Measurements from ENCODE around the gene CCDC28B. TPM values are rescaled to one million over a fixed set of nuclear protein-coding genes. Genes with fewer than 3 reads are reported as not detected.
A peak's percentile ranks its signal among the peaks of the same experiment; 100 is the strongest.

The CCDC28B gene
- total and polyA plus RNA-seq, 2 donors (not counting 3 experiments of a cell fraction or from before 2014, with no cell fraction given) = 12.0 to 19.1 TPM

DNA sequence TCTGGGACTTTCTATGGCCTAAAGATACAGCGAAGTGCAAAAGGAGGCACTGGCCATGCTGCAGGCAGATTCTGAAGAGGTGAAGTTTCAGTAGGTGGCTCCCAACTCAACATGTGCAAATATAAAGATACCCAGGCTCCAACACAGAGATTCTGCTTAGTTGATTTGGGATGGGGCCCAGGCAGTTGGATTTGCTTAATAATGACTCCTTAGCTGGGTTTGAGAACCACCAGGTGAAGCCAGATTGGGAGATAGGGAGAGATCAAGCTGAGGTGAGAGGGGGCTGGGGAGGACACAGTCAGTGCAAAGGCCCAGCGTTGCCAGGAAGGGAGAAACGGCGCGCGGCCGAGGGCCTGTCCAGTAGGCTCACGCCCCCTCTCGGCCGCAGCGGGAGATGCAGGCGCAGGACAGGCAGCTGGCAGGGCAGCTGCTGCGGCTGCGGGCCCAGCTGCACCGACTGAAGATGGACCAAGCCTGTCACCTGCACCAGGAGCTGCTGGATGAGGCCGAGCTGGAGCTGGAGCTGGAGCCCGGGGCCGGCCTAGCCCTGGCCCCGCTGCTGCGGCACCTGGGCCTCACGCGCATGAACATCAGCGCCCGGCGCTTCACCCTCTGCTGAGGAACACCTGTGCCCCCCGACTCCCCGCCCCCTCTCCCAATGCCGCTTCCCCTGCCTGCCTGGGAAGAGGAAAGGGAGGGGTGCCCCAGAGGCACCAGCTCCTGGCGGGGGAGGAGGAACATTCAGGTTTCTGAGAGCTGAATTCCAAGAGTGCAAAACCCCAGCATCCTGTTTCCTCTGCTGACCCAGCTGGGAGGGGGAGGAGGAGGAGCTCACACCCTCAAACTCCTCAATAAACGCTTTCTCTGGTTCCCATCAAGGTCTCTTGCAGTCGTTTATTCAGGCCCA is 47.8 kb downstream of the CCDC28B start:
- no peaks in the 10 kb centered on the region for H3K9me3 ChIP-seq (replicated peaks; ENCODE audit: control insufficient read depth, insufficient read depth, low read length)
- H3K27me3 ChIP-seq (ENCODE audit: control insufficient read depth in 2 of 2, insufficient read depth in 2 of 2, low read length in 2 of 2) = no peaks in the 10 kb centered on the region
- peak overlapping the region; percentile 60 for H3K27ac ChIP-seq (ENCODE audit: insufficient read depth, low read depth, low read length)
- H4K20me1 ChIP-seq (replicated peaks; ENCODE audit: control insufficient read depth, extremely low read depth, insufficient read depth, low read length) = no peaks in the 10 kb centered on the region
- BruUV-seq (replicated peaks) = no TSS peak
- POLR2A ChIA-PET = interaction anchor here (0.8 to 2.9 kb wide), 2 partner anchors 43 to 88 kb away, joined by 3 to 16 read pairs; partner anchors contain the start of genes HDAC1 and MARCKSL1
- peak; percentile 74 for DNase-seq (ENCODE audit: low read depth, low spot score)
- peak; percentile 89 for FAIRE-seq
- no peaks in the 10 kb centered on the region for H3K9me1 ChIP-seq (replicated peaks; ENCODE audit: control insufficient read depth, extremely low read depth, insufficient read depth, low read length)
- CTCF ChIA-PET = interaction anchor here (0.6 to 6.3 kb wide), 29 partner anchors 11 to 175 kb away, joined by 3 to 73 read pairs (median 5); partner anchors contain the start of genes EIF3I, HDAC1, MARCKSL1 and TMEM234
- intact Hi-C loops (cut with micrococcal nuclease) (loop anchor here (1.0 to 2.0 kb wide), 3 partner anchors 26 to 87 kb away; partner anchors contain the start of genes EIF3I and TMEM234), dilution Hi-C loops (cut with MboI; ENCODE audit: extremely low pct_ligation_motif_present, low sequenced_read_pairs) (no loop called here)
- H3K36me3 ChIP-seq (ENCODE audit: control insufficient read depth in 2 of 2, extremely low read depth in 1 of 2, insufficient read depth in 2 of 2, low read length in 2 of 2) = no peaks in the 10 kb centered on the region
- no peak overlapping the region for H3K9ac ChIP-seq (replicated peaks; ENCODE audit: extremely low read depth, insufficient read depth, low read length)
- H2AFZ ChIP-seq (ENCODE audit: low read depth, low read length) = peak overlapping the region; percentile 21
- H3K4me3 ChIP-seq (replicated peaks in 1 of 3; ENCODE audit: insufficient read depth in 1 of 3, low read depth in 1 of 3, low read length in 3 of 3) = peak overlapping the region in 1 of 3 experiments; percentile 29
- H3K79me2 ChIP-seq (ENCODE audit: control insufficient read depth, insufficient read depth, low read length) = no peaks in the 10 kb centered on the region
- peak overlapping the region; percentile 73 for H3K4me2 ChIP-seq (ENCODE audit: insufficient read depth, low read length)
- H3K4me1 ChIP-seq (ENCODE audit: control insufficient read depth, extremely low read depth, insufficient read depth, low read length) = peaks cover 47% of the 10 kb centered on the region
- TF ChIP-seq GATA2 (IDR thresholded peaks at IDR 0.05; ENCODE audit: insufficient read depth, insufficient read length, low read depth, low read length) = no peak
- TF ChIP-seq CTCF (IDR thresholded peaks at IDR 0.05; ENCODE audit: extremely low read depth in 1 of 2, insufficient read depth in 1 of 2, low read depth in 1 of 2, low read length in 2 of 2) = peak; percentile 96 to 98
- no peak for TF ChIP-seq FOS (IDR thresholded peaks at IDR 0.05; ENCODE audit: borderline replicate concordance, insufficient read depth, low read length)
- peak; percentile 22 for TF ChIP-seq EZH2 (IDR thresholded peaks at IDR 0.05; ENCODE audit: borderline replicate concordance, low read depth, low read length, severe bottlenecking)
